ENCODE results near the gene FASTKD2.

- TF ChIP-seq CTCF (IDR thresholded peaks at IDR 0.05; ENCODE audit: extremely low read depth in 1 of 2, insufficient read depth in 1 of 2, low read depth in 1 of 2, low read length in 2 of 2) (no peak), POLR2A (IDR thresholded peaks at IDR 0.05; ENCODE audit: low read depth, low read length) (no peak)
Observed at GRCh38 chr2:206756816-206757215, 8.6 kb upstream of the FASTKD2 start.

Data from endothelial cell of umbilical vein (primary cell).